AG04449 (cell line): Measurements from ENCODE around the gene MICAL3.

Experiments
- CTCF ChIA-PET: fragments of 350-600 bp; formaldehyde crosslinking; extraction: SDS; loops from one replicate; lab custom pipeline; 2021; ENCODE audit warnings: antibody characterized with exemption; lab: Yijun Ruan, JAX
- POLR2A ChIA-PET: fragments of 400-600, 350-600 bp; formaldehyde crosslinking; extraction: SDS; loops from one replicate; lab custom pipeline; 2020; ENCODE audit warnings: antibody characterized with exemption, inconsistent platforms; lab: Yijun Ruan, JAX
- DNase-seq: peaks from one replicate; pipeline ENCODE4 v3.0.0-alpha.2; 2010; ENCODE audit warnings: low read depth, low spot score
- H3K4me3 ChIP-seq: 2 replicates; pipeline ENCODE4 v1.5.1; 2011; ENCODE audit warnings: low read depth, mild to moderate bottlenecking, control low read depth, low read length
- TF ChIP-seq, protein P1 (sequence below): IDR thresholded peaks from one replicate; pipeline ENCODE4 v1.5.1; 2011; ENCODE audit warnings: mild to moderate bottlenecking, moderate library complexity, low read length, control low read depth, inconsistent platforms; ENCODE audit not compliant: insufficient read depth; ENCODE audit errors: missing control alignments

Gene MICAL3

DNA sequence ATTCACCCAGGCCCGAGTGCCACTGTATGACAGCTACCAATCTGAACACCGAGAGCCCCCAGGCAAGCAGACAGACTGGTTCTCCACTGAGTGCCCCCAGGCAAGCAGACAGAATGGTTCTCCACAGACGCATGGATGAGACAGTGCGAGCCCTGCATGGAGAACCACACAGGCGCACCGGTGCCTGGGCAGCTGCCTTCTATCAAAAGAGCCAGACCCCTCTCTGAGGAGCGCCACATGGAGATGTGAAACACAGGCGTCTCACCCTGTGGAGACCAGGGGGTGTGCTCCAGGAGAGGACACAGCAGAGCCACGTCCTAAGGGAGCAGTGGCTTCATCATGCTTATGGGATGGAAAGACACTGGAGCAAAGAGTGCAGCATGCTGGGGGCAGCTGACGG is 155.6 kb downstream of the MICAL3 start:
- no peak overlapping the region for H3K4me3 ChIP-seq
- POLR2A ChIA-PET = no interaction called here
- TF ChIP-seq, protein P1, sequence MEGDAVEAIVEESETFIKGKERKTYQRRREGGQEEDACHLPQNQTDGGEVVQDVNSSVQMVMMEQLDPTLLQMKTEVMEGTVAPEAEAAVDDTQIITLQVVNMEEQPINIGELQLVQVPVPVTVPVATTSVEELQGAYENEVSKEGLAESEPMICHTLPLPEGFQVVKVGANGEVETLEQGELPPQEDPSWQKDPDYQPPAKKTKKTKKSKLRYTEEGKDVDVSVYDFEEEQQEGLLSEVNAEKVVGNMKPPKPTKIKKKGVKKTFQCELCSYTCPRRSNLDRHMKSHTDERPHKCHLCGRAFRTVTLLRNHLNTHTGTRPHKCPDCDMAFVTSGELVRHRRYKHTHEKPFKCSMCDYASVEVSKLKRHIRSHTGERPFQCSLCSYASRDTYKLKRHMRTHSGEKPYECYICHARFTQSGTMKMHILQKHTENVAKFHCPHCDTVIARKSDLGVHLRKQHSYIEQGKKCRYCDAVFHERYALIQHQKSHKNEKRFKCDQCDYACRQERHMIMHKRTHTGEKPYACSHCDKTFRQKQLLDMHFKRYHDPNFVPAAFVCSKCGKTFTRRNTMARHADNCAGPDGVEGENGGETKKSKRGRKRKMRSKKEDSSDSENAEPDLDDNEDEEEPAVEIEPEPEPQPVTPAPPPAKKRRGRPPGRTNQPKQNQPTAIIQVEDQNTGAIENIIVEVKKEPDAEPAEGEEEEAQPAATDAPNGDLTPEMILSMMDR = no peak
- DNase-seq = no peak
- CTCF ChIA-PET = interaction anchor here (0.6 kb wide), 1 partner anchor 87 kb away, joined by 4 read pairs; no protein-coding TSS in a partner anchor

DNA sequence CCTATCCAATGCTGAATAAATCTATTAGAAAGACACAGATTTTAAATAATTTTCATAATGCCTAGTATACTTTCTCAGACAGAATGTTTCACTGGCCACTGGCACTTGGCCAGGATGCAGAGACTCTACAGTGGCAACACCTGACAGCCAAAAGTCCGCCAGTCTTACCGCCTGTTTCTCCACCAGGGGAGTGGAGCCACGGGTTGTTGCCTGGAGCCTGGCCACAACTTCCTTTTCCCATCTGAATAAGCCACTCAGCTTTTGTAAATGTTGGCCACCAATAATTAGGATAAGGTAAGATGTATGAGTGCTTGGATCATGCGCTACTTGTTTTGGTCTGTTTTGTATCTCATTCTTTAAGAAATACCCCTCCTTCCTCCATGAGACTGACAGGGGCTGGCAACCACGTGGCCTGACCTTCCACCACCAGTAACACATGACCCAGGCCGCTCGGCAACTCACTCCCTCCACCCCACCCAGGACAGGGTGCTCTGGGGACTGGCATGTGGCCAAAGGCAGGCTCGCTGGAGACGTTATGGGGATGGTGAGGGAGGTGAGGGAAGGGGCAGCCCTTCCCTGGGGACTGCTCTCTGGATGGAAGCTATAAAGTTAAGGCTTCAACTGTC is 157.1 kb downstream of the MICAL3 start:
- TF ChIP-seq, protein P1 = no peak
- ChIA-PET CTCF (interaction anchor here (1.1 to 1.3 kb wide), 2 partner anchors 23 to 37 kb away, joined by 3 to 4 read pairs; no protein-coding TSS in a partner anchor), POLR2A (no interaction called here)
- H3K4me3 ChIP-seq = no peak overlapping the region
- no peak for DNase-seq

DNA sequence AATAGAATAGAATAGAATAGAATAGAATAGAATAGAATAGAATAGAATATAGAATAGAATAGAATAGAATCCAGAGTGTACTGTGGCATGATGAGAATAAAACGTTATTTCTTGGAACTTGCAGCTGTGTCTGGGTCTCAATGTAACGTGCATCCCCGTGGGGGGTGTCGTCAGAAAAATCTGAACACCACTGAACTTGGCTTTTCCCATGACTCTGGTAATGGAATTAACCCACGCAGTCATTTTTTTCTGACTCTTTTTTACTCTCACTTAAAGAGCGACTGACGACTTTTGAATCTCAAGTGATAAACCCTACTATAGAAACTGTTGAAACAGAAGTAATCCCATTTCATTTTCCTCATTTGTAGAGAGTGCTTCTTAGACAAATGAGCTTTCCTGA is 157.7 kb downstream of the MICAL3 start:
- POLR2A ChIA-PET = no interaction called here
- CTCF ChIA-PET = interaction anchor here (1.3 kb wide), 1 partner anchor 36 kb away, joined by 4 read pairs; no protein-coding TSS in a partner anchor
- no peak for DNase-seq
- TF ChIP-seq, protein P1 = no peak
- H3K4me3 ChIP-seq = no peak overlapping the region

DNA sequence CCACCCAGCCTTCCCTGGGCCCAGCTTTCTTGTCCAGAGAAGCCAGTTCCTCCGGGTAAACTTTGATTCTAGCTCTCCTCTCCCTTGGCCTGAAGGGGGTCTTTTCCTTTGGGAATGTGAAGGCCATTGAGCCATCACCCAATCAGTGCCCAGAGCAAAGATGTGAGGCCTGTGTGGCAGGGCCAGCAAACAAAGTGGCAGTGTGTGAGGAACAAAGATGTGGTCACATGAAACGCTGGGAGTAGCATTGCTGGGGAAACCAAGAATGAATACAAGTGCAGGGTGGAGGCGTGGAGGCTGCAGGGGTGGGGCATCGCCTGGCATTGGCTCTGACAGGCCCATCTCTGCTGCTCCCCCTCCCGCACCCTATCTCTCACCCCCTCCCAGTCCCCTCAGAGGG is 158.2 kb downstream of the MICAL3 start:
- ChIA-PET POLR2A (no interaction called here), CTCF (interaction anchor here (1.3 kb wide), 1 partner anchor 36 kb away, joined by 4 read pairs; no protein-coding TSS in a partner anchor)
- TF ChIP-seq, protein P1 = no peak
- no peak overlapping the region for H3K4me3 ChIP-seq
- DNase-seq = no peak

DNA sequence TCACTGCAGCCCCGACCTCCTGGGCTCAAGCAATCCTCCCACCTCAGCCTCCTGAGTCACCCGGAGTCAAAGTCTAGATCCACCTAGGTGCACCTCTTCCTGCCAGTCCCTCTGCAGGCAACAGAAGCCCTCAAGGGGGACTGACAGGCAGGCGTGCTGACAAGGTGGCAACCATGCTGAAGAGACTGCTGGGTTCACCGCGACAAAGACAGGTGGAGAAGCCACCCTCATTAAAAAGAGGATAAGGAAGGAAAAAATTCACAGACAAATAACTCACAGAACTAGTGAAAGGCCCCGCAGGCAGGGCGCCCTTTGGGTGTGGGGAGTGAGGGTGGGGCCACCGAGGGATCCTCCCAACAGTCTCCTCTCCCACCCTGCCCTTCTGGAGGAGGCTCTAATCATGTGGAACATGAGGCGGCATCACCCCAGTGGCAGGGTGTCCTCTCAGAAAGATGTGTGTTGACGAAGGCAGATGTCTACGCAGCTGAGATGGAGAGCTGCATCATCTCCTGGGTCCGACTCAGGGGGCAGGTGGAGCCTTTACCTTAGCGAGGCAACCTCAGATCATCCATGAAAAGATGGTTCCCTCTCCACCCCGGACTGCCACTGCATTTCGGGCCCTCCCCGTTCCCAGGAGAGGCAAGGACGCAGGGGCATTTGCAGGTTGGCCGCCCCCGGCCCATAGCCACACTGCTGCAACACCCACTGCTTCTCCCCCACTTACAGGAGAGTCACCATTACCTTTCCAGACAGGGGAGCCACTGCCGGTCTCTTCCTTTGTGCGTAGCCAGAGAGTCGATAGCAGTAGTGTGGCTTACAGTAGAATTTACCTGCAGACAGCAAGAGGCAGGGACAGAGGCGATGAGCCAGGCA is 158.9 kb downstream of the MICAL3 start:
- TF ChIP-seq, protein P1 = no peak
- ChIA-PET POLR2A (no interaction called here), CTCF (interaction anchor here (0.8 kb wide), 1 partner anchor 211 kb away, joined by 3 read pairs; no protein-coding TSS in a partner anchor)
- H3K4me3 ChIP-seq = no peak overlapping the region
- no peak for DNase-seq
